Forelimb muscle (tissue), 1 donor: ENCODE measurements around the gene VTI1A. TPM values are rescaled to one million over a fixed set of nuclear protein-coding genes. Genes with fewer than 3 reads are reported as not detected.

Experiments
- DNase-seq: peaks from one replicate; pipeline ENCODE4 v3.0.0-alpha.2; 2013; ENCODE audit warnings: low read depth
- polyA plus RNA-seq: library from polyadenylated mRNA; unstranded; fragments of 120-200 nt; gene quantifications from one replicate; pipeline ENCODE4 v1.2.1, GENCODE V29; 2013; ENCODE audit not compliant: insufficient read length

Gene VTI1A
- polyA plus RNA-seq, 1 donor, result 13.0 TPM

DNA sequence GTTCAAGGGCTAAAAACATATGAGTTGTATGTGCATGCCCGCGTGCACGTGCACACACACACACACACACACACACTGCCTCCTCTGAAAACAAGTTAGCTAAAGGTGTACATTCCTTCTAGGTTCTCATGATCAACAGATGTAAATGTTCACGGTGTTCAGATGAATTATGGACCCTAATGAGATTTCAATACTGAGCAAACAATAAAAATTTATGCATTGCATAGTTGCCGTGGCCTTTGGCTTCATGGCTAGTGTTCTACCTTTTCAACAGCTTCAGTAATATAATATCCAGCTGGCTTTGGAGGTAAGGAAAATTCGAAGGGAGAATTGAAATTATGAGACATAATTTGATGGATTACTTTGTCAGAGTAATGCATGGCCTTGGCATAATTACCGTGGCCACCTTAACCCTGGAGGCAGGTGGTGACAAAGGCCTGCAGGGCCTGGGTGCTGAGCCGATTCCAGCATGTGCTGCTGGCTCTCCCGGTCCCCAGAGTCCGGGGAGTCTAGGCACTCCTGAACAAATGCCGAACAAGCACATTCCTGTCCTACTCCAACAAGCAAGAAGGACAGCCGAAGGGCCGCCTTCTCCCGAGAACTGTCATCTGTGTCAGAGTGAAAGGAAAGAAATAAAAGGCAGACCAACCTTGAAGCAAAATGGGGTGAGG, 336.5 kb downstream of the VTI1A start:
- no peak for DNase-seq

DNA sequence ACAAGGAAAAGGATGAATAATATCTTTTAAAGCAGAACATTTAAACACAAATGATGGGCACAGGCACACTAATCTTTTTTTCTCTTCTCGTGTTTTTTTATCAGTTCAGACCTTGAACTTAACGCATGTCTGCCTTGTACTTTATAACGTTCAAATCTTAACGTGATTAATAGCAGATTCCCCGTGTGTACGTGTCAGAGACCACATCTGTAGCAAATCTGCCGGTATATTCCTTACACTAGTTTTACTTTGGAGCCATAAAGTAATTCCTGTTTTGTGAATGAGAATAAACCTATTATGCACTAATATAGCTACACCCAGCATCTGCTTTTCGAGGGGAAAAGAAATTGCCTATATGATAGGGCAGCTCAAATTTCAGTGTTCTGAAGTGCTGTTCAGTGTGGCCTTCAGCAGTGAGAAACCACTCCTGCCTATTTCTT, 337.0 kb downstream of the VTI1A start:
- DNase-seq, result no peak

DNA sequence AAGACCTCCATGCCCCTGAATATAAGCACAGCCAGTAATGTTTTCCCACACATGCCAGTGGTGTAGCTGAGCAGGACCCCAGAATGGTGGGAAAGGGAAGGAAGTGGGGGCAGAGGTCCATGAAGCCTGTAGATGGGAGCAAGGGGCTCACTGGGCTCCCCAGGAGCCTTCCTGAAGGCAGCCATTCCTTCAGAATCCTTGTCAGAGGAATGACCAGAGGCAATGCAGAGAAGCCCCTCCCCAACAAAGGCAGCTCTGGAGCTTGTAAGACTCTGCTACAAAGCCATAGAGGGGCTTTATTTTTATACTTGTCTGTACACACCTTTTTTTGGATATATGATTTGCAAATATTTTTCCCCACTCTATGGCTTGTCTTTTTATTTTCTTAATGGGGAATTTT, 338.1 kb downstream of the VTI1A start:
- DNase-seq, result no peak

DNA sequence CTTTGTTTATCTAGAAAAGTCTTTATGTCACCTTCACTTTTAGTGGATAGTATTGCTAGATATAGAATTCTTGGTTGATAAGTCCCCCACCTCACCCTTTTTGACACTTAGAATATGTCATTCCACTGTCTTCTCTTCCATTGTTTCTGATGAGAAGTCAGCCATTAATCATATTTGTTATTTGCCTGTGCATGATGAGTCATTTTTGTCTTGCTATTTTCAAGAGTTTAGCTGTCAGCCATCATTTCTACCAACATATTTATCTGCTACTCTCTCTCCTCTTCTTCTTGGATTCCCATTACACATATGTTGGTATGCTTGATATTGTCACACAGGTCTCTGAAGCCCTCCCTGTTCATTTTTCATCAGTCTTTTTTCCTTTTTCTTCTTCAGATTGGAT, 342.2 kb downstream of the VTI1A start:
- DNase-seq, result no peak

DNA sequence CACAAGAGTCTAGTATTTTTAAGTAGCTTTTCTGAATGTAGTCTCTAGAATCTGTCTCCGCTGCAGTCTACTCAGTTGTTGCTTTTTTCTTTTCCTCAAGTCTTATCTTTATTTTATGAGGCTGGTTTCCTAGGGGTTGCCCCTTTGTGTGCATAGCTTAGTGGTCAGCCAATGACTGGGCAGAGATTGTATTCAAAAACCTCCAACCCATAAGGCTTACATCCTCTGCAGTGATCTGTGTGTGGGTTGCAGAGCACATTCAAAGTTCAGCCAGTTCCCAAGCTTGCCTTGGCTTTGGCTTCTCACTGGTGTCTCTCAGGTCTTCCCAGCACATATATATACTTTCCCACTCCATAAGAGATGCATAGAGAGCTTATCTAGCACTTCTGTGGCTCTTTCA, 343.0 kb downstream of the VTI1A start:
- no peak for DNase-seq

DNA sequence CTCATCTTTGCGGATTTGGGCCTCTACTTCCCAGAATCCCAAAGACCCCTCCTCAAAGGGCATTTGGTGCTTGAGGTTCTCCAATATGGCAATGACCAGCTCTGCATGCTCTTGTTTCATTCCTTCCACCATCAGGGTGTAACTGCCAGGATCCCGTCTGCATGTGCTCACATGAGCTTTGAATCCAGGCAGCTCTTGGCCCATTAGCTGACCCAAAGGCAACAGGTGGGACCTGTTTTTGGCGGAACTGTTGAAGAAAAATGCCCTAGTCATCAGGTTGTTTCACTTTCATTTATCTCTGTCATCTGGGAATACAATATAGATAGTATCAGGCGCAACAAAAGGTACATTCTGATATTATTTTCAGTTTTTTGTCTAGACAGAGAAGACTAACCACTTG, 343.9 kb downstream of the VTI1A start:
- DNase-seq, result no peak

DNA sequence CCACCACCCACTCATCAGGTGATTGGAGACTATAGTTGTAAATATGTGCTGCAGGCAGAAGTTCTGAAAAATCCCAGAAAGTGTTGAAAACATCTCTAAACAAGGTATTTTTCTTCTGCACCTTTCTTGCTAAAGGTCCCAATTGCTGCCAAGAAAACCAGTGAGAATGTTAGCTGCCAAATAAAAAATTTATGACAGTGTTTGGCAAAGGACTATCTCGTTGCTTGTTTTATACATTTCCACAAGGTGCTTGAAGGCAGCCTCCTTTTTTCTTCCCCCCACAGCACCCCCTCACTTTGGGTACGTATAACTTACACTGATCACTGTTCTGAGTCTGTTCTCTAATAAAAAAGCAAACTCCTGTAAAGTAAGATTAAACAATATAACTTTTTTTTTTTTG, 344.4 kb downstream of the VTI1A start:
- no peak for DNase-seq

DNA sequence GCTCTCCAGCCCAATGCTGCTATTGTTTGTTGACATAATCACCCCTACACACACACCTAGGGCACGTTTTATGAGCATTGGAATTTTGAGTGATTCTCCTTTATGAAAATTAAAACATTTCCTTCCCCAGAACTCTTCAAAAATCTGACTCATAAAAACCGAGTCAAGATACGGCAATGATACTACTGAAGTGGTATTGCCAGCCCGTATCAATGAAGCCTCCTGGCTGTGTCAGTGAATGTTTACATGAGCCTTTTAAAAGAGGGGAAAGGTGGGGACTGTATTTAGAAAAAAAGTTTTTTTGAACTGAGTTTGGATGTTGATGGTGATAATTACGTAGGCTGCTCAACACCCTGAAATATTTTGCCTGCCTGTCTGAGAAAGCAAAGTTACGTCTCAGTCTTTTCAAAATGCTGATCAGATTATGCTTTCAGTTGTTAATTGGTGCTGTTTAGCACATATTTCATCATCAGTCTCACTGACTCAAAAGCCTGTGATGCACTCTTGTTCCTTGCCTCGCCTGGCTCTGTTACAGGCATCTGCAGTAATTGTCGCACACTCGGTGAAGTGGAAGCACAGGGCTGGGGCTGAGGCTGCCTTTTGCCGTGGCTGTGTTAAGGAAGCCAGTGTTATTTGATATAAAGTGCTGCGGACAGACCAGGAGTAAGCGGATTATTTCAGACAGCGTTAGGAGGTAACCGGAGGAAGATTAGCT, 345.6 kb downstream of the VTI1A start:
- DNase-seq, result no peak

DNA sequence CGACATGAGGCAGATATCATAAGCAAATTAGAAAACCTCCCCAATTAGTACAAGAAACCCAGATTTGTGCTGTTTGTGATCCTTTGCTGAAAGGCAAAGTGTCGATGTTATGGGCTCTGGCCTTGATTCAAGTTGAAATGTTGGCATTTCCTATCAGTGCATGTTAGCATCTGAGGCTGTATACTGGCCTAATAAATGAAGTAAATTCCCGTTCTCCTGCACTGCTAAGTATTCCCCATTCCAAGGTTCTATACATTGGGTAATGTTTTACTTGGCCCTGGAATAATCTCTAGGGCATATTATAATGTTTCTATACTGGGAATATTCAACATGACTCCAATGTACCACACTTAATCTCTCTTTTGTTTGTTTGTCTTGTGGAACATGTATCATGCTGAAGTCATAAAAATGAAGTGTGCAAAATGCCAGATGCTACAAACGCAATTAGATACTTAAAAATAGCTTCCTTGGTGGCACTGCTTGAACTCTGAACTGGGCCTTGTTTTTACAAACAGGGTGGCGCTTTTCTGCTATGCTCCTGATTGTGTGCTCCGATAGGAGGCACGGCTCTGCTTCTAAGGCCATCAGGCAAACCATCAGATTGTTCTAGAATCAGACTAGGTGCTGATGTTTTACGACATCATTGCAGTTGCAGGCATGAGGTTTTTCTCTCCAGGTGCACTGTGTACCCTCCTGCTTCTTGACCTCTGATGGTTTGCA, 346.3 kb downstream of the VTI1A start:
- no peak for DNase-seq

DNA sequence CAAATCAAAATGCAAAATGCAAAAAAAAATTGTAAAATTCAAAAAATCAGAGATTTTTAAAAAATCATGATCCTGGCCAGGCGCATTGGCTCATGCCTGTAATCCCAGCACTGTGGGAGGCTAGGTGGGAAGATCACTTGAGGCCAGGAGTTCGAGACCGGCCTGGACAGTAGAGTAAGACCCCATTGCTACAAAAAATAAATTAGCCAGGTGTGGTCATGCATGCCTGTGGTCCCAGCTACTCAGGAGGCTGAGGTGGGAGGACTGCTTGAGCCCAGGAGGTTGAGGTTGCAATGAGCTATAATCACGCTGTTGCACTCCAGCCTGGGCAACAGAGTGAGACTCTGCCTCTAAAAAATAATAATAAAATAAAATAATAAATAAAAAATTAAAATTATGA, 347.2 kb downstream of the VTI1A start:
- DNase-seq, result no peak

DNA sequence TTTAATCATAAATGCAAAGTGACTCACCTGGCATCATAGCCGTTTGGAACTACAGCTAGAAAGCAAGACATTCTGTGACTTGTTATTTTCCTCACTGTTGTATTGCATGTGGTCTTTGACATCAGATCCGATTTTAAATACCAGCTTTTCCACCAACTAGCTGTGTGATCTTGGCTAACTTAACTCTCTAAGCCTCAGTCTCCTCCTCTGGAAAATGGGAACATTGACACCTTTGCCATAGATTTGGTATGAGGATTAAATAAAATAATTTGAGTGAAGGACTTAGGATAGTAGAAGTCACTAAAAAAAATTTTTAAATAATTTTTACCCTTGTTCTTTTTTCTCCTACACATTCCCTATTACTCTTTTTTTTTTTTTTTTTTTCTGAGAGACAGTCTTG, 348.1 kb downstream of the VTI1A start:
- DNase-seq, result no peak

DNA sequence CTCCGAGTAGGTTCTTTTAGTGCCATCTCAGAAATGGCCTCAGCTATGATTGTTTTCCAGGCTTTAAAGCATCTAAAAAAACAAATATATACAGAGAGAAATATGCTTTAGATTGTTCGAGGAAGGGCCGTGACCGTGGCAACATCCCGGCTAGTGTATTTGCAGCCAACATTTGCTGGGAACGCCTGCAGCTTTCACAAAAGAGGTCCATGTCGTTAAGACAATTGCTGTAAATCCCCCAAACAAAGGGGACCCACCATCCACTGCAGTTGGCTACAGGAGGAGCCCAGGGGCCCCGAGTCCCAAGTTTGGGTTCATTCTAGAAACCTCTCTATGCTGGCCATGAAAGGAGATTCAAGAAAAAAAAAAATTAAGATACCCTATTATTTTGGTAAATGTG, 350.2 kb downstream of the VTI1A start:
- no peak for DNase-seq

DNA sequence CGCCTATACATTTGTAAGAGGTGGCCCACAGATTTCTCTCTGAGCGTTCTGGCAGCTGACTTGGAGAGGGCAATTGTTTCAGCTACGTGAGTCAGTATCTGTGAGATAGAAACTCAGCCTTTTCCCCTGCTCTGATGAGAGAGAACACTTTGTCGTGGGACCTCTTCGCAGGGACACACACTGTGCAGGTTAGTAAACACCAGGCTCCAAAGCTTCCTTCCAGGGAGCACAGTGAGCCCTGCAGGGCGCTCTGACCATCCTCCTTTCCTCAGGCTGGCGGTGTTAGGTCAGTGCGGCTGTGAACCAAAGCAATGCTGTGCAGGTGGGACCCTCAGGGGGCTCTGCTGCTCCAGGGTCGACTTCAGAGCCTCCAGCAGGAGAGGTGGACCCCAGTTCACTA, 350.8 kb downstream of the VTI1A start:
- no peak for DNase-seq

DNA sequence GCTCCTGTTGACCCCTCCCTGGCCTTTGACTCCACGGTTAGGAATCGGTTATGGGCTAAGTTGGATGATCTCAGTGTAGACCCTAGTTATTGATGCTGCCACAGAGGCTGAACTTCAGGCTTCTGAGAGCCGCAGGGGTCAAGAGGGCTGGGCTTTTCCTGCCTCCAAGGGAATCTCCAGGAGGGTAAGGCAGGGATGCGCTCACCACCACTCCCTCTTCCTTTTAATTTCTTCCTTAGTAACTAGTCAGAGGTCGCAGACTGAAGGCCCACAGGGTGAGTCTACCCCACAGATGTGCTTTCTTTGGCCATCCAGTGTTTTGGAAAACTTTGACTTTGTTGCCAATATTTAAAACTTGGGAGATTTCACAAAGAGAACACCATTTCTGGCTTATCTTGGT, 352.0 kb downstream of the VTI1A start:
- DNase-seq, result no peak

DNA sequence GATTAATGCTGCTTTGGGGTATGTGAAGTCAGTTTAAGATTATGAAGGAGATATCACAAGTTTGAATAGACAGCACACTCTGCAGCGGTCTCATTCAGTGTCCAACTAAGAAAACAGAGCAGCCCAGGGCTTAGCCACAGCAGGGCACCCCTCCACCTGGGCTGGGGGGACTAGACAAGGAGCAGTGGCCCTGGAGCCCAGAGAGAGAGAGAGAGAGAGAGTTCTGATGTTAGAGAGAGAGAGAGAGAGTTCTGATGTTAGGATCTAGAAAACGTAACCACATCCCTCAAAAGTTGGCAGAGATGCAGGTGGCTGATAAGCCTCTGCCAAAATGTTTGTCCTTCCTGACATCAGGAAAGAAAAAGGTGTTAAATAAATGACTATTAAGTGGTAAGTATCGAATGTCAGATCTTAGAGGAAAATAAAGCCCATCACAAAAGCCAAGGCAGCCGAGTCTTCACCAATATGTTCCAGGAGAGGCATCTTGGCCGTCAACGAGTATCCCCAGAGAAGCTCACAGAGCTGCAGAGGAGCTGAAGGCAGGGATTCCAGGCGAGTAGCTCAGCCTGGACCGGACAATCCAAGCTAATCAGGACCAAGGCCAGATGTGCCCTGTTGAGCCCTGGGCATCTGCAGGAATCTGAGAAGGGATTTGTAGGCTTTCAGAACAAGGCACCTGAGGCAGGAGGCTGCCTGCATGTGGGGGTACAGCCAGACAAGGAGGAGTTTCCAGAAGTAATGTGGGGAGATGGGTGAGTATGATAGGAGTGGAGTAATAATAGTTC, 352.9 kb downstream of the VTI1A start:
- DNase-seq, result no peak

DNA sequence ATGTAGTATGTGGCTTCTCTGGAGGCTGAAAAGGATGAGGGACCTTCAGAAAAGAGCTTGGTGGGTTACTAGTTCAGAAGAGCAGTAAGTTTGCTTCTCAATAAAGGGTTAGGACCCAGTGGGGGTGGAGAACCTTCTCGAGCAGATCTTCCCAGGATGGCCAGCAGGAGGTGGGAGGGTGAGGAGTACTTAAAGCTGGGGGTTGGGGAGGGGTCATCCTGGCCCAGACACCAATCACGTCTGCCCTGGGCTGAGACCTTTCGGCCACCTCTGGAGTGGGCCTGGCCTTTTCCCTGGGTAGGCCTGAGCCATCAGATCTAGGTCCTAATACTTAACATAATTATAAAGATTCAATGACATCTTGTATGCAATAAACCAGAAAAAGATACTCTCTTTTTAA, 354.0 kb downstream of the VTI1A start:
- no peak for DNase-seq

DNA sequence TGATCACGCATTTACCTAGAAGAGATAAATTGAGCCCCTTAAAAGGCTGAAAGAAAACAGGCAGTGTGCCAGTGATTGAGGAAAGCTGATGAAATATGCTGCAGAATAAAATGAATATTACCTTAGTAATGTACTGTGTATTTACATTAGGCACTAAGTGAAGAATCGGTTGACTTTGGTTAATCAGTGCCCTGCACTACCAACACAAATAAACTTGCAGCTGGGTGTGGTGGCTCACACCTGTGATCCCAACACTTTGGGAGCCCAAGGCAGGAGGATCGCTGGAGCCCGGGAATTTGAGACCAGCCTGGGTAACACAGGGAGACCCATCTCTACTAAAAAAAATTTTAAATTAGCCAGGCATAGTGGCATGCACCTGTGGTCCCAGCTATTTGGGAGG, 354.7 kb downstream of the VTI1A start:
- no peak for DNase-seq

DNA sequence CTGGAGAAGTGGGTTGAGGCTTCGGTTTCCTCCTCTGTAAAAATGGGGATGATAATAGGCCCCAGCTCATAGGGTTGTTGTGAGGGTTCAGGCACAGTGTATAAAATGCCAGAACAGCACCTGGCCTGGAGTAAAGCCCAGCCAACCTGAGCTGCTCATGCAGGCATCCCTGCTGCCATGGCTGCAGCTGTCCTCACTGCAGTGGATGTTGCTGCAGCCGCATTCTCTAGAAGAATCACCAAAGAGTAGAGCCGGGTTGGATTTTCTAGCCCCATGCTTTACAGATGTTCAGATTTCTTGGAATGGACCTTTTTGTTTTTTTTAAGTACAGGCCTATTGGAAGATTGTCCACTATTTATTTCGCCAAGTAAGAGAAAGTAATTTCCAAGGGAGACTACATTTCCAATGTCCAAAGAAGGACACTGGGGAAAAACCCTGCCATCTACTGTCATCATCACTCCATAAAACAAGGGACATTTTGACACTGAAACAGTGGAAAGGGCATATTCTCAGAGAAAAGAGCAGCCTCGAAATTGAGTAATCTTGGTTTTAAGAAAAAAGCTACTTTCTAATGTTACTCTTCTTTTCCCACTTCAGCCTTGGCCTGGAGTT, 355.5 kb downstream of the VTI1A start:
- DNase-seq, result no peak

DNA sequence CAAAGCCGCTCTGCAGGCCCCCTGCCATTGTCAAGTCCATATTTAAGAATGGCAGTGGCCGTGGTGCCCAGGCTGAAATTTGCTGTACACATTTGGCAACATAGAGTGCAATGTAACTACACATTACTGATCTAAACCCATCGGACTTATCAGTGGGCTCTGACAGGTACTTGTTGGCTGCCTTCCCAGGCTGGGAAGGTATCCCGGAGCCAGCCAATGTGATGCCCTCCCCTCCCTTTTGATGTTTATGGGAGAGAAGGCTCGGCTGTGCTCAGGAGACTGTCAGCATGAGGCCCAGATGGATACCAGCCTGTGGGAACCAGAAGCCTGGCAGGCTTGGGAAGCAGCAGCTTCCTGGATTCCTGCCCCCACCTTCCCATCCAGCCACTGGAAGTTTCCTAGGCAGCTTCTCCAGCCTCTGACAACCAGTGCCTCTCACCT, 357.0 kb downstream of the VTI1A start:
- no peak for DNase-seq

DNA sequence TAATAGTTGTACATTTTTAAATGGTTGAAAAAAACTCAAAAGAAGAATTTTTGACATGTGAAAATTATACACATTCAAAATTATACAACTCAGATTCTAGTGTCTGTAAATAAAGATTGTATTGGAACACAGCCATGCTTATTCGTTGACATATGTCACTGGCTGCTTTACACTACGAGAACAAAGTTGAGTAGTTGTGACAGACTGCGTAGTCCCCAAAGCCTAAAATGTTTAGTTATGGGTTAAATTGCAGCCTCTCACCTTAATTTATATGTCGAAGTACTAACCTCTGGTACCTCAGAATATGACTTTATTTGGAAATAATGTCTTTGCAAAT, 358.2 kb downstream of the VTI1A start:
- no peak for DNase-seq

DNA sequence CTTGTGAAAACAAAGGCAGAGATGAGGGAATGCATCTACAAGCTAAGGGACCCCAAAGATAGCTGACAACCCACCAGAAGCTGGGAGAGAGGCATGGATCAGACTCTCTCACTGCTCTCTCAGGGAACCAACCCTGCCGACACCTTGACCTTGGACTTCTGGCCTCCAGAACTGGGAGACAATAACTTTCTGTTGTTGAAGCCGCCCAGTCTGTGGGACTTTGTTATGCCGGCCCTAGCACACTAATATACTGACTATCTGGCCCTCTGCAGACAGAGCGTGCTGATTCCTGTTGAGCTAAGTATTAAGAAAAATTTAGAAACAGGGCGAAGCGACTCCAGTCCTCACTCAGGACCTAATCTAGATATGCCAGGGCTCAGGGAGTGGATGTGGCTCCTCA, 358.7 kb downstream of the VTI1A start:
- DNase-seq, result no peak

DNA sequence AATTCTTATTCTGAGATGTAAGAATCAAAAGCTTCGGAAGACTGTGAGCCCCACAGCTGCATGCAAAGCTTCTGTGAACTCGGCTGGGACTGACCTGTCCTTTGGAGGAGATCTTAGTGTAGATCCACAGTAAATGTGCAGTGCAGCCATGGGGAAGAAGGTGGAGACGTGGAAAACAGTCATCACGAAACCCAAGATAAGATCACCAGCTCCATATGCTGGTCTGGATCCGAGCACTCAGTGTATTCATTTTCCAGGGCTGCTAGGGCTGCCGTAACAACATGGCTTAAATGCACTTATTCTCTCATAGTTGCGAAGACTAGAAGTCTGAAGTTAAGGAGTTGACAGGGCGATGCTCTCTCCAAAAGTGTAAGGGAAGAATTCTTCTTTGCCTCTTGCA, 360.0 kb downstream of the VTI1A start:
- no peak for DNase-seq
